ENCODE results near the gene GABRG3. TPM values are rescaled to one million over a fixed set of nuclear protein-coding genes. Genes with fewer than 3 reads are reported as not detected.

GABRG3 gene
- total RNA-seq, 1 experiment from 2014 or later: 0.15 TPM

DNA sequence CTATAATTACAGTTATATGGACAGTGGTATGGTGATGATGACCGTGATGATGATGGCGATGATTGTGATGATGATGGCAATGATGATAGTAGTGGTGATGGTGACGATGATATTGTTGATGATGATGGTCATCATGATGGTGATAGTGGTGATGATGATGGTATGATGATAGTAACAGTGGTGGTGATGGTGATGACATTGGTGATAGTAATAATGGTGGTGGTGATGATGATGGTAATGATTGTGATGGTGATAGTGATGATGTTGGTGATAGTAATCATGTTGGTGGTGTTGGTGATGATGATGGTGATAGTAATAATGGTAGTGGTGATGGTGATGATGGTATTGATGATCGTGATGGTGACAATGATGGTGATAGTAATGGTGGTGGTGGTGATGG, 504.4 kb downstream of the GABRG3 start:
- H3K27ac Mint-ChIP-seq: no peak overlapping the region
- Histone ChIP-seq H3K18ac (ENCODE audit: insufficient read length, low read depth, low read length) (no peak overlapping the region), H3K9ac (ENCODE audit: extremely low read depth, insufficient read length, low read length) (no peak overlapping the region), H4K20me1 (ENCODE audit: control insufficient read depth, insufficient read depth, insufficient read length) (no peaks in the 10 kb centered on the region), H4K91ac (ENCODE audit: insufficient read length, low read depth, low read length) (no peak overlapping the region), H3K4me1 (ENCODE audit: insufficient read depth, low read length) (no peaks in the 10 kb centered on the region), H3K27me3 (ENCODE audit: insufficient read depth, low read length) (no peaks in the 10 kb centered on the region), H2AFZ (ENCODE audit: low read length) (no peak overlapping the region), H3K14ac (ENCODE audit: insufficient read depth, low read length) (no peak overlapping the region), H2BK120ac (ENCODE audit: low read depth, low read length, poor library complexity, severe bottlenecking) (no peak overlapping the region), H3T11ph (ENCODE audit: low read length) (no peak overlapping the region), H3K4ac (ENCODE audit: low read depth, low read length) (no peak overlapping the region), H3K79me1 (ENCODE audit: insufficient read depth, low read depth, low read length, poor library complexity, severe bottlenecking) (no peaks in the 10 kb centered on the region), H2BK5ac (ENCODE audit: insufficient read length, low read length) (no peak overlapping the region), H3K23me2 (ENCODE audit: insufficient read length, low read depth, low read length, poor library complexity, severe bottlenecking) (no peaks in the 10 kb centered on the region), H2BK20ac (ENCODE audit: low read depth, low read length, poor library complexity, severe bottlenecking) (no peak overlapping the region), H2BK15ac (ENCODE audit: low read depth, low read length) (no peak overlapping the region), H3K4me2 (ENCODE audit: insufficient read depth, insufficient read length, low read length) (no peak overlapping the region), H2BK12ac (ENCODE audit: insufficient read length, low read depth, low read length) (no peak overlapping the region), H3K56ac (ENCODE audit: insufficient read length, low read depth, low read length) (no peak overlapping the region), H4K5ac (ENCODE audit: insufficient read length, low read depth, low read length) (no peak overlapping the region), H2AK5ac (ENCODE audit: insufficient read length, low read length) (no peak overlapping the region), H3K79me2 (ENCODE audit: insufficient read depth, low read length) (no peaks in the 10 kb centered on the region), H3K23ac (ENCODE audit: insufficient read length, low read depth, low read length) (no peak overlapping the region), H3K9me3 (ENCODE audit: control insufficient read depth, low read depth, low read length) (no peaks in the 10 kb centered on the region), H4K8ac (replicated peaks; ENCODE audit: insufficient read length, low read depth, low read length) (no peak overlapping the region), H3K27ac (ENCODE audit: insufficient read length, low read depth, low read length) (no peak overlapping the region)
- 100% methylated on average over 1 of the region's 4 CpGs for WGBS (ENCODE audit: extremely low coverage, insufficient read length, low lambda C conversion rate)
- H3K36me3 Mint-ChIP-seq (ENCODE audit: insufficient read depth in 1 of 3, low read depth in 3 of 3): peaks cover 0 to 9% (median 4%) of the 10 kb centered on the region in 3 experiments; a peak in 4 of 7 replicates
- DNase-seq: no peak
- no peak overlapping the region for H3K4me3 Mint-ChIP-seq
- peaks cover 2% of the 10 kb centered on the region for H3K27me3 Mint-ChIP-seq (ENCODE audit: low read depth)
- TF ChIP-seq, protein P1, sequence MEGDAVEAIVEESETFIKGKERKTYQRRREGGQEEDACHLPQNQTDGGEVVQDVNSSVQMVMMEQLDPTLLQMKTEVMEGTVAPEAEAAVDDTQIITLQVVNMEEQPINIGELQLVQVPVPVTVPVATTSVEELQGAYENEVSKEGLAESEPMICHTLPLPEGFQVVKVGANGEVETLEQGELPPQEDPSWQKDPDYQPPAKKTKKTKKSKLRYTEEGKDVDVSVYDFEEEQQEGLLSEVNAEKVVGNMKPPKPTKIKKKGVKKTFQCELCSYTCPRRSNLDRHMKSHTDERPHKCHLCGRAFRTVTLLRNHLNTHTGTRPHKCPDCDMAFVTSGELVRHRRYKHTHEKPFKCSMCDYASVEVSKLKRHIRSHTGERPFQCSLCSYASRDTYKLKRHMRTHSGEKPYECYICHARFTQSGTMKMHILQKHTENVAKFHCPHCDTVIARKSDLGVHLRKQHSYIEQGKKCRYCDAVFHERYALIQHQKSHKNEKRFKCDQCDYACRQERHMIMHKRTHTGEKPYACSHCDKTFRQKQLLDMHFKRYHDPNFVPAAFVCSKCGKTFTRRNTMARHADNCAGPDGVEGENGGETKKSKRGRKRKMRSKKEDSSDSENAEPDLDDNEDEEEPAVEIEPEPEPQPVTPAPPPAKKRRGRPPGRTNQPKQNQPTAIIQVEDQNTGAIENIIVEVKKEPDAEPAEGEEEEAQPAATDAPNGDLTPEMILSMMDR (conservative IDR thresholded peaks at IDR 0.05): no peak
- H3K4me1 Mint-ChIP-seq: no peaks in the 10 kb centered on the region
- H3K9me3 Mint-ChIP-seq: peaks cover 7 to 9% of the 10 kb centered on the region in 2 experiments; a peak in 3 of 5 replicates
